H1 (cell line): ENCODE measurements around the gene OR2V2. TPM values are rescaled to one million over a fixed set of nuclear protein-coding genes. Genes with fewer than 3 reads are reported as not detected.

Experiments
- CREB1 ChIP-seq: IDR thresholded peaks from 2 replicates; pipeline ENCODE4 v1.6.1; 2012; ENCODE audit warnings: inconsistent platforms
- HDAC2 ChIP-seq, 2 experiments: fragments of 300-600 bp in 1 of 2; sonication (generic) in 1 of 2; IDR thresholded peaks; 2 replicates each; pipeline ENCODE4 v1.6.1; 2011 to 2012; ENCODE audit warnings: low read depth in 2 of 2, low read length in 2 of 2, mild to moderate bottlenecking in 2 of 2, moderate library complexity in 2 of 2, borderline replicate concordance in 1 of 2, inconsistent platforms in 1 of 2
- JUN ChIP-seq: IDR thresholded peaks from 2 replicates; pipeline ENCODE4 v1.6.1; 2011; ENCODE audit warnings: low read depth, mild to moderate bottlenecking, improper control_type of control experiment, low read length
- JUND ChIP-seq: IDR thresholded peaks from 2 replicates; pipeline ENCODE4 v1.6.1; 2011; ENCODE audit warnings: mild to moderate bottlenecking, improper control_type of control experiment, low read length
- KDM4A ChIP-seq: IDR thresholded peaks from one replicate; pipeline ENCODE4 v1.7.1; 2012; ENCODE audit warnings: low read depth, mild to moderate bottlenecking, moderate library complexity, low read length, inconsistent platforms; ENCODE audit not compliant: severe bottlenecking
- MAX ChIP-seq: IDR thresholded peaks from 2 replicates; pipeline ENCODE4 v1.6.1; 2012; ENCODE audit warnings: inconsistent platforms
- TAF1 ChIP-seq: IDR thresholded peaks from 2 replicates; pipeline ENCODE4 v1.6.1; 2011; ENCODE audit warnings: mild to moderate bottlenecking, low read depth, low read length
- TEAD4 ChIP-seq: IDR thresholded peaks from 2 replicates; pipeline ENCODE4 v1.6.1; 2012; ENCODE audit warnings: low read depth, low read length, inconsistent platforms, mixed read lengths
- polyA plus RNA-seq, 7 experiments: library from polyadenylated mRNA; depleted of rRNA in 3 of 7; stranded (reverse) in 5 of 7; unstranded in 2 of 7; fragments of >200 nt in 5 of 7; fragments of 200-250 nt in 2 of 7; gene quantifications; 1 replicate in 5 of 7; 2 replicates in 1 of 7; 4 replicates in 1 of 7; pipeline versions ENCODE4 v1.2.1 to v1.2.3, GENCODE V29; 2011 to 2013; ENCODE audit warnings: missing spikeins in 2 of 7, mixed read lengths in 2 of 7
- total RNA-seq: library from RNA; stranded (reverse); fragmentation: NEBNext Ultra II Directional; extraction: Animal tissue kit (Norgen Biotek cat#: 25700); gene quantifications from 2 replicates; pipeline ENCODE4 v1.2.1, GENCODE V29; 2021
- TF ChIP-seq, protein P1 (sequence below): IDR thresholded peaks from 2 replicates; pipeline ENCODE4 v1.6.1; 2012; ENCODE audit warnings: low read length, inconsistent platforms
- TF ChIP-seq, protein P2 (sequence below), 3 experiments: IDR thresholded peaks; 1 replicate in 2 of 3; 2 replicates in 1 of 3; pipeline versions ENCODE4 v1.5.1 to v1.6.1; 2011; ENCODE audit warnings: low read length in 3 of 3, mild to moderate bottlenecking in 3 of 3, inconsistent platforms in 2 of 3, low read depth in 1 of 3, moderate library complexity in 1 of 3; ENCODE audit not compliant: insufficient read depth in 1 of 3; ENCODE audit errors: control extremely low read depth in 1 of 3
- TF ChIP-seq, protein P3 (sequence below): IDR thresholded peaks from 2 replicates; pipeline ENCODE4 v1.6.1; 2011; ENCODE audit warnings: low read depth, mild to moderate bottlenecking, low read length; ENCODE audit not compliant: insufficient read depth

Gene OR2V2
- total and polyA plus RNA-seq, 2 of the 8 experiments (the other 6 are each of a cell fraction or from before 2014, with no cell fraction given): not detected

DNA sequence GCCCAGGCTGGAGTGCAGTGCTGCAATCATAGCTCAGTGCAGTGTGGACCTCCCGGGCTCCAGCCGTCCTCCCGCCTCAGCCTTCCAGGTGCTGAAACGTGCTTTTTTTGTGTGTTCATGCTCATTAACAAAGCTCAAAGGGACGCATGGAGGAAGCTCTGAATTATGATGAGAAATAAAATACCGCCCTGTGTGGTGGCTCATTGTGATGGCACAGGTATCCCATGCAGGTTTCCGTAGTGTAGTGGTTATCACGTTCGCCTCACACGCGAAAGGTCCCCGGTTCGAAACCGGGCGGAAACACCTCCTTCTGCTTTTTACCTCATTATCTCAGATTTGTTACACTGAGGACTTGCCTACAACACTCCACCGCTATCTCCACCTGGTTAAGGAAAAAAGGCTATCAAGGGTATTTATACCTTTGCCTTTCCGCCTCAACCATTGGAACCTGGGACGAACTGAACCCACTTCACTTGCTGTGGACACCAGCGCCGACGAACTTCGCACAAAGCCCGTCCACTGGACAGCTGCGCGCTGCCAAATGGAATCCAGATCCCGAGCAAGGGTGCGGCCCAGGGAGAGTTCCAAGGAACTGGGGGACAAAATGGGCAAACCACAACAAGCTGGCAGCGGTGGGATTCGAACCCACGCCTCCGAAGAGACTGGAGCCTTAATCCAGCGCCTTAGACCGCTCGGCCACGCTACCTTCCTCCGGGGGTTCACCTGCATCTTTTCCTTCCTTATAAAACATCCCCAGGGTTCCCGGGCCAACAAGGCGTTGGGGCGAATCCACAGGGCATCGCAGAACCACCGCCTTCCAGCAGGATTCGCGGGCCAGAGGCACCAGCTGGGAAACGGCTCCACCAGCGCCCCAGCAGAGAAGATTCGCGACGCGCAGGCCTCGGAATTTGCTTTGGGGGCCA lies 26.3 kb downstream of the OR2V2 start (continued):
- TF ChIP-seq, protein P1, sequence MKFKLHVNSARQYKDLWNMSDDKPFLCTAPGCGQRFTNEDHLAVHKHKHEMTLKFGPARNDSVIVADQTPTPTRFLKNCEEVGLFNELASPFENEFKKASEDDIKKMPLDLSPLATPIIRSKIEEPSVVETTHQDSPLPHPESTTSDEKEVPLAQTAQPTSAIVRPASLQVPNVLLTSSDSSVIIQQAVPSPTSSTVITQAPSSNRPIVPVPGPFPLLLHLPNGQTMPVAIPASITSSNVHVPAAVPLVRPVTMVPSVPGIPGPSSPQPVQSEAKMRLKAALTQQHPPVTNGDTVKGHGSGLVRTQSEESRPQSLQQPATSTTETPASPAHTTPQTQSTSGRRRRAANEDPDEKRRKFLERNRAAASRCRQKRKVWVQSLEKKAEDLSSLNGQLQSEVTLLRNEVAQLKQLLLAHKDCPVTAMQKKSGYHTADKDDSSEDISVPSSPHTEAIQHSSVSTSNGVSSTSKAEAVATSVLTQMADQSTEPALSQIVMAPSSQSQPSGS: 0 out of 2 replicates have a peak, but pooled peaks have one; percentile 41
- no peak for TF ChIP-seq TAF1
- TF ChIP-seq MAX: 0 out of 2 replicates have a peak, but pooled peaks have one; percentile 4
- no peak for TF ChIP-seq JUND
- TF ChIP-seq, protein P2, sequence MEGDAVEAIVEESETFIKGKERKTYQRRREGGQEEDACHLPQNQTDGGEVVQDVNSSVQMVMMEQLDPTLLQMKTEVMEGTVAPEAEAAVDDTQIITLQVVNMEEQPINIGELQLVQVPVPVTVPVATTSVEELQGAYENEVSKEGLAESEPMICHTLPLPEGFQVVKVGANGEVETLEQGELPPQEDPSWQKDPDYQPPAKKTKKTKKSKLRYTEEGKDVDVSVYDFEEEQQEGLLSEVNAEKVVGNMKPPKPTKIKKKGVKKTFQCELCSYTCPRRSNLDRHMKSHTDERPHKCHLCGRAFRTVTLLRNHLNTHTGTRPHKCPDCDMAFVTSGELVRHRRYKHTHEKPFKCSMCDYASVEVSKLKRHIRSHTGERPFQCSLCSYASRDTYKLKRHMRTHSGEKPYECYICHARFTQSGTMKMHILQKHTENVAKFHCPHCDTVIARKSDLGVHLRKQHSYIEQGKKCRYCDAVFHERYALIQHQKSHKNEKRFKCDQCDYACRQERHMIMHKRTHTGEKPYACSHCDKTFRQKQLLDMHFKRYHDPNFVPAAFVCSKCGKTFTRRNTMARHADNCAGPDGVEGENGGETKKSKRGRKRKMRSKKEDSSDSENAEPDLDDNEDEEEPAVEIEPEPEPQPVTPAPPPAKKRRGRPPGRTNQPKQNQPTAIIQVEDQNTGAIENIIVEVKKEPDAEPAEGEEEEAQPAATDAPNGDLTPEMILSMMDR (IDR thresholded peaks at IDR 0.05; ENCODE audit: control extremely low read depth in 1 of 3, insufficient read depth in 1 of 3, low read depth in 1 of 3, low read length in 3 of 3): peak in 2 of 3 experiments; percentile 2 to 17; a peak in 1 of 4 replicates
- peak; percentile 43 for TF ChIP-seq CREB1
- peak; percentile 19 to 61; a peak in 1 of 4 replicates for TF ChIP-seq HDAC2 (IDR thresholded peaks at IDR 0.05; ENCODE audit: borderline replicate concordance in 1 of 2, low read depth in 2 of 2, low read length in 2 of 2)
- peak; percentile 69 for TF ChIP-seq TEAD4
- no peak for TF ChIP-seq JUN
- TF ChIP-seq, protein P3, sequence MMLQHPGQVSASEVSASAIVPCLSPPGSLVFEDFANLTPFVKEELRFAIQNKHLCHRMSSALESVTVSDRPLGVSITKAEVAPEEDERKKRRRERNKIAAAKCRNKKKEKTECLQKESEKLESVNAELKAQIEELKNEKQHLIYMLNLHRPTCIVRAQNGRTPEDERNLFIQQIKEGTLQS: no peak
- TF ChIP-seq KDM4A: peak; percentile 57
